GM12801 (cell line): Measurements from ENCODE around the gene SLC10A4.

Experiments used
- CTCF ChIP-seq: IDR thresholded peaks from one replicate; pipeline ENCODE4 v1.5.1; 2011; ENCODE audit warnings: control low read depth; ENCODE audit not compliant: insufficient read length; ENCODE audit errors: extremely low read depth

Gene SLC10A4

GRCh38 chr4:48490680-48491513, 7.8 kb downstream of the SLC10A4 start:
- TF ChIP-seq CTCF: no peak

GRCh38 chr4:48491514-48492176, 8.5 kb downstream of the SLC10A4 start:
- no peak for TF ChIP-seq CTCF

- no peak for TF ChIP-seq CTCF
These were observed 10.4 kb downstream of the SLC10A4 start for GRCh38 chr4:48493452-48494100.

- TF ChIP-seq CTCF: no peak
These were observed 12.8 kb downstream of the SLC10A4 start for GRCh38 chr4:48495941-48496340.

GRCh38 chr4:48498895-48499294, 15.8 kb downstream of the SLC10A4 start:
- TF ChIP-seq CTCF: no peak

GRCh38 chr4:48499551-48500066, 16.5 kb downstream of the SLC10A4 start:
- no peak for TF ChIP-seq CTCF
